Endothelial cell of hepatic sinusoid (primary cell): ENCODE data around the gene ARFGEF3.
"Not testable (repeated sequence)": the region's sequence is repeated elsewhere in the genome, so short reads cannot be mapped to it uniquely, and the experiment has no call there.

Source experiments
- in situ Hi-C: cut with HindIII; loops from 2 replicates; pipeline ENCODE4 v1.10.0; 2017; ENCODE audit warnings: low sequenced_read_pairs

The ARFGEF3 gene

GRCh38 chr6:138334963-138335362, 173.2 kb downstream of the ARFGEF3 start:
- in situ Hi-C loops: no loop called here

GRCh38 chr6:138336221-138336620, 174.5 kb downstream of the ARFGEF3 start:
- in situ Hi-C loops: no loop called here

GRCh38 chr6:138337076-138337475, 175.3 kb downstream of the ARFGEF3 start:
- in situ Hi-C loops: no loop called here

GRCh38 chr6:138339024-138339423, 177.3 kb downstream of the ARFGEF3 start:
- in situ Hi-C loops: no loop called here

- in situ Hi-C loops: no loop called here
These were observed 179.4 kb downstream of the ARFGEF3 start for GRCh38 chr6:138341176-138341575.

GRCh38 chr6:138343112-138343511, 181.4 kb downstream of the ARFGEF3 start:
- in situ Hi-C loops: no loop called here

GRCh38 chr6:138345565-138346285, 184.0 kb downstream of the ARFGEF3 start:
- in situ Hi-C loops: no loop called here

- in situ Hi-C loops: no loop called here
These were observed 184.8 kb downstream of the ARFGEF3 start for GRCh38 chr6:138346302-138347195.

GRCh38 chr6:138347864-138348263, 186.1 kb downstream of the ARFGEF3 start:
- in situ Hi-C loops: no loop called here

GRCh38 chr6:138349891-138350290, 188.2 kb downstream of the ARFGEF3 start:
- in situ Hi-C loops: loop anchor here (5.0 kb wide), 1 partner anchor 48 kb away; no protein-coding TSS in a partner anchor

- in situ Hi-C loops: no loop called here
These were observed 196.2 kb downstream of the ARFGEF3 start for GRCh38 chr6:138357928-138358327.

- in situ Hi-C loops: not testable (repeated sequence)
These were observed 206.9 kb downstream of the ARFGEF3 start for GRCh38 chr6:138368684-138369083.

GRCh38 chr6:138370631-138371451, 209.1 kb downstream of the ARFGEF3 start:
- in situ Hi-C loops: no loop called here

- in situ Hi-C loops: no loop called here
These were observed 209.6 kb downstream of the ARFGEF3 start for GRCh38 chr6:138371452-138371711.

GRCh38 chr6:138371720-138372119, 210.0 kb downstream of the ARFGEF3 start:
- in situ Hi-C loops: no loop called here

- in situ Hi-C loops: no loop called here
These were observed 211.1 kb downstream of the ARFGEF3 start for GRCh38 chr6:138372711-138373463.

- in situ Hi-C loops: no loop called here
These were observed 212.5 kb downstream of the ARFGEF3 start for GRCh38 chr6:138374230-138374629.

GRCh38 chr6:138374815-138375214, 213.1 kb downstream of the ARFGEF3 start:
- in situ Hi-C loops: no loop called here

- in situ Hi-C loops: no loop called here
These were observed 215.3 kb downstream of the ARFGEF3 start for GRCh38 chr6:138377042-138377441.

GRCh38 chr6:138377844-138378243, 216.1 kb downstream of the ARFGEF3 start, which contains the start of gene SMIM28:
TSS of gene SMIM28 (plus strand) at chr6:138377905. CDS start at chr6:138378073, 168 bp downstream.
- in situ Hi-C loops: no loop called here
